HL-60 (cell line): Measurements from ENCODE around the gene CPTP. TPM values are rescaled to one million over a fixed set of nuclear protein-coding genes. Genes with fewer than 3 reads are reported as not detected.

Source experiments
- microRNA-seq: library from miRNA; unstranded; fragments of <30 nt; microRNA quantifications from one replicate; pipeline ENCODE4, GENCODE V29; 2018

The CPTP gene

Small RNAs within 50 kb of the gene (microRNA-seq; reads per million reads assigned to microRNA genes)
- not detected for gene MIR6726
- not detected for gene MIR6727
- 1.5 reads per million for gene MIR6808
